Measurements from ENCODE around the gene PDLIM7.

Gene PDLIM7

DNA sequence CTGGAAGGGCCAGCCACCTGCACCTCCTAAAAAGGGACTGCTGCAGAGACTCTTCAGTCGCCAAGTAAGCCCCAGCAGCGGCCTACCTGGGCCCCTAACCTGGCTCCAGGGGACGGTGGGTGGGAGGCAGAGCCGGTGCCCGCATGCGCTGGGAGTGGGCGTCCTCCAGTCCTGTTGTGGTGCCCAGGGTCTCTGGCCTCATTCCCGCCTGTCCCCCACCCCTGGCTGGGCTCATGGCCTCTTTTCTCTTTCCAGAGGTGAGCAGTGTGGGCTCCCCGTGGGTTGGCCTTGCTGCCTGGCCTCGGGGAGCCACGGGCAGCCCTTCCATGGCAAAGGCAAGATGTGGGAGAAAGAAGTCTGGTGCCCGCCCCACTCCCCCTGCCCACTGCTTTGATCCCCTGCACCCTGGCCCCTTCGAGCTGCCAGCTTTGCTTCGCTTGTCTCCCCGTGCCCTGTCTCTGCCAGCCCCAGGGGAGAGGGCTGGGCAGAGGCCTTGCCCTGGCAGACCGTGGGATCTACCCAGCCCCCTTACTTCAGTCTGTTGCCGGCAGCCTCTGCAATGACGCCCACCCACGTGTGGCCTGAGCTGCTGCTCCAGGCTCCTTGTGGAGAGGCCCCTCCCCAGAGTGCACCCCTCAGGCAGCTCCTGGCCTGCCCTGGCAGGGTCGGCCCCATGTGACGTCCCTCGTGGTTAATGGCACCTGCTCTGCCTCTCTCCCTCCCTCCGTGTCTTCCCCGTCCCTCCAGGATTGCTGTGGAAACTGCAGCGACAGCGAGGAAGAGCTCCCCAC lies 56.2 kb downstream of the PDLIM7 start:
- DNase-seq: no peak

DNA sequence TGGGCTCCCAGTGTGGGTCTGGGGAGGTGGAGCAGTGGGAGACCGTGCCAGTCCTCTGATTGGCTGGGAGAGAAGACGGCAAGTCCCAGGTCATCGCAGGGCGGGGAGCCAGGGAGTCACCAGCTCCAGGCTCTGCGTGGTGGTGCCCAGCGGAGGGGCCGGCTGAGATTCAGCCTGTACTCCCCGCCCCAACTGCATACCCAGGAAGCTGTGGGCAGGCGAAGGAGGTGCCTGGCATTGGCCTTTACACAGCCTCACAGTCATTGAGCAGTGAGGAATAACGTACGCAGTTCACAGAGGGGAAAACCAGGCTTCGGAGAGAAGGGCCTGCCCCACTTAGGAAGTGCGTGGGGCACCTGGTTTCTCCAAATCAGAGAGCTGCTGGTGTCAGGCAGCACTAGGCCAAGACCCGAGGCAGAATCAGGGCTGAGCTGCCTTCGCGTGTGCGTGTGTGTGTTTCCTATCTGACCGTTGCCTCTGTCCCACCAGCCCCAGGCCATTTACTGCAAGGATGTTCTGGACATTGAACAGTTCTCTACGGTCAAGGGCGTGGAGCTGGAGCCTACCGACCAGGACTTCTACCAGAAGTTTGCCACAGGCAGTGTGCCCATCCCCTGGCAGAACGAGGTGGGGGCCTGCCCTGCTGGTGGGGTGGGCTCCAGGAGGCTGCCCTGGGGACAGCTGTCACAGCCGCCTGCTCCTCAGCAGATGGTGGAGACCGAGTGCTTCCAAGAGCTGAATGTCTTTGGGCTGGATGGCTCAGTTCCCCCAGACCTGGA lies 57.0 kb downstream of the PDLIM7 start:
- no peak for DNase-seq

DNA sequence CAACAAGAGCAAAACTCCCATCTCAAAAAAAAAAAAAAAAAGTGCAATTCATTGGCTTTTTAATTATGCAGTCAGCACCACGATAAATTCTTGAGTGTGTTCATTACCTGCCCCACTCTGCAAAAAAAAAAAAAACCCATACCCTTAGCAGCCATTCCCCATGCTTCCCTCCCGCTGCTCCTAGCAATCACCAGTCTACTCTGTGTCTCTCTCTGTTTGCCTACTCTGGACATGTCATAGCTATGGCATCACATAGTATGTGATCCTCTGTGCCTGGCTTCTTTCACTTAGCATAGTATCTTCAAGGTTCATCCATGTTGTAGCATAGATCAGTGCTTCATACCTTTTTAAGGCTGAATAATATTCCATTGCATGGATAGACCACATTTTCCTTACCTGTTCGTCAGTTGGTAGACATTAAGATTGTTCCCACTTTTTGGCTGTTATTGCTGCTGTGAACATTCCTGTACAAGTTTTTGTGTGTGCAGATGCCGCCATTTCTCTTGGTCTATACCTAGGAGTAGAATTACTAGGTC lies 57.8 kb downstream of the PDLIM7 start:
- DNase-seq: no peak

GRCh38 chr5:177438468-177438867 lies 58.9 kb downstream of the PDLIM7 start:
- no peak for DNase-seq

DNA sequence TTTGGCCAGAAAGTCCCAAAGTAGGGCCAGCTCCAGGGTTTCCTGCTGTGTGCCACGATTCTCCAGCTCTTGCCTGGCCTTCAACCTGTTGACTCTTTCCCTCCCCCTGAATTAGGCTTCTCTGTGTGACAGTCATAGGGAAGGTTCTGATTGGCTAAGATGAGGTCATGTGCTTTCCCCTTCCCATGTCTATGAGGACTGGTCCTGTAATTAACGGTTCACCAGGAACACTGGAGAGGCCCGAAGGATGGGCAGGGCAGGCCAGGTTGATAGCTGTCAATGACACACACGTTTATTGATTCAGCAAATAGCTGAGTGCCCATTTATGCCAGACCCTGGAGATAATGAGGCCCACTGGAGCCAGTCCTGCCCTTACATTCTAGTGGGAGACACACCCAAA lies 59.8 kb downstream of the PDLIM7 start:
- DNase-seq: no peak

DNA sequence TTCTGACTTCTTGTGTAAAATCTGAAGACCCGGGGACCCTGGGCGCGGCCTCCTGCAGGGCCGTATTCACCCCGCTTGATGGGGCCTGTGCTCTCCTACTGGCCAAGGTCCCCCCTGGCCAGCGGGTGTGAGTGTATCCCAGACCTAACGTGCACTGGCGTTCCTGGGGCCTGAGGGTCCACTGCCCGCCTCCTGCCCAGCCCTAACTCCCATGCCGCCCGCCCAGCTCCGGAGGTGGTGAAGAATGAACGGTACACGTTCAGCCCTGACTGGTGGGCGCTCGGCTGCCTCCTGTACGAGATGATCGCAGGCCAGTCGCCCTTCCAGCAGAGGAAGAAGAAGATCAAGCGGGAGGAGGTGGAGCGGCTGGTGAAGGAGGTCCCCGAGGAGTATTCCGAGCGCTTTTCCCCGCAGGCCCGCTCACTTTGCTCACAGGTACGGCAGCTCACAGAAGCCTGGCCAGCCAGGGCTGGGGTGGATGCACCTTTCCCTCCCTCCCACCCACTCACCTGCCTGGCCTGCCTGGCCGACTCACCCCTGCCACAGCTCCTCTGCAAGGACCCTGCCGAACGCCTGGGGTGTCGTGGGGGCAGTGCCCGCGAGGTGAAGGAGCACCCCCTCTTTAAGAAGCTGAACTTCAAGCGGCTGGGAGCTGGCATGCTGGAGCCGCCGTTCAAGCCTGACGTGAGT lies 61.4 kb downstream of the PDLIM7 start:
- DNase-seq: no peak

DNA sequence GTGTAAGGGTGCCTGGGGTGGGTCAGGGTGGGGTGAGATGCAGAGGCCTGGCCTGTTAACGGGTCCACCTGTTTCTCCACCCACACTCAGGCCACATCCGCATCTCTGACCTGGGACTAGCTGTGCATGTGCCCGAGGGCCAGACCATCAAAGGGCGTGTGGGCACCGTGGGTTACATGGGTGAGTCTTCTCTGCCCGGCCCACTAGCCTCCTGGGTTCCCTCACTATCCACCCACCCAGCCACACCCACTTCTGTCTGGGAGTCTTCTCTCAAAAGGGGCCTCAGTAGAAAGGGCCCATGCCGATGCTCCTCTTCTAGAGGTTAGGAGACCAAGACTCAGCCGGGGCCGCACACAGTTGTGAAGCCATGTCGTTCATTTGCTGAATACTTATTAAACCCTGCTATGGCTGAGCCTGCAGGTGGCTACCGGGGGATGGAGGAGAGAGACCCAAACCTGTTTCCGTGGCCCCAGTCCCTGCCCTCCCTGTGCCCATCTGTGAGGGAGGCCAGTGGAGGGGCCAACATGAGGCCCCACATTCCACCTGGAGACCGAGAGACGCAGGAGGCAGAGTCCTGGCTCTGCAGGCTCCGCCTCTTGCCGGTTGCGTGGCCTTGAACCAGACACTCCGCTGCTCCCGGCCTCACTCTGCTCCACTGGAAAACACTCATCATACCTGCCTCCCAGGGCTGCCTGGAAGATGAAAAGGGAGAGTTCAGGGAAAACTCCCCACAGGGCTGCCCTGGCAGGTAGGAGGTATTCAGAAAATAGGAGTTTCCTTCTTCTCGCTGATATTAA lies 62.3 kb downstream of the PDLIM7 start:
- DNase-seq: no peak

GRCh38 chr5:177434437-177434836 lies 63.0 kb downstream of the PDLIM7 start:
- DNase-seq: no peak

GRCh38 chr5:177433658-177434217 lies 63.7 kb downstream of the PDLIM7 start:
- DNase-seq: no peak

All from NCI-H2107 (cell line).